ENCODE data around the gene CYP8B1. TPM values are rescaled to one million over a fixed set of nuclear protein-coding genes. Genes with fewer than 3 reads are reported as not detected.
A peak's percentile ranks its signal among the peaks of the same experiment; 100 is the strongest.

CYP8B1 gene
- total RNA-seq, 2 donors from 2014 or later, result not detected

- no peaks in the 10 kb centered on the region for H3K27me3 ChIP-seq (replicated peaks; ENCODE audit: insufficient read depth)
- H3K4me3 ChIP-seq, result peak overlapping the region; percentile 48 to 51
- DNase-seq (ENCODE audit: low spot score), result no peak
- WGBS, result 73% methylated on average over 4 of the region's 4 CpGs
- intact Hi-C loops (cut with DNase I), result no loop called here
- TF ChIP-seq CTCF (IDR thresholded peaks at IDR 0.05) (no peak), POLR2AphosphoS5 (IDR thresholded peaks at IDR 0.05) (no peak), POLR2A (IDR thresholded peaks at IDR 0.05) (no peak)
- H3K4me1 ChIP-seq (replicated peaks), result peaks cover 3% of the 10 kb centered on the region
- no peaks in the 10 kb centered on the region for H3K9me3 ChIP-seq
- H3K27ac ChIP-seq, result no peak overlapping the region
- peaks cover 0 to 3% of the 10 kb centered on the region in 2 donors for H3K36me3 ChIP-seq
These were observed 31.1 kb upstream of the CYP8B1 start for GRCh38 chr3:42906848-42907183.

GRCh38 chr3:42906070-42906847, 30.6 kb upstream of the CYP8B1 start, which contains the start of gene ZNF662:
TSS of gene ZNF662 (plus strand) at chr3:42906142. CDS start at chr3:42908115, 1,973 bp downstream.
- no peaks in the 10 kb centered on the region for H3K9me3 ChIP-seq
- peak within 1 kb of the TSS; percentile 57 to 63 for H3K27ac ChIP-seq
- intact Hi-C loops (cut with DNase I), result no loop called here
- no peak for TF ChIP-seq POLR2A (IDR thresholded peaks at IDR 0.05)
- no peak for TF ChIP-seq POLR2AphosphoS5 (IDR thresholded peaks at IDR 0.05)
- no peak for TF ChIP-seq CTCF (IDR thresholded peaks at IDR 0.05)
- H3K36me3 ChIP-seq, result no peaks in the 10 kb centered on the region
- DNase-seq (ENCODE audit: low spot score), result peak; percentile 18
- H3K4me3 ChIP-seq, result peak within 1 kb of the TSS; percentile 48 to 51
- WGBS, result 1% methylated on average over 40 of the region's 59 CpGs
- peaks cover 3% of the 10 kb centered on the region for H3K4me1 ChIP-seq (replicated peaks)
- no peaks in the 10 kb centered on the region for H3K27me3 ChIP-seq (replicated peaks; ENCODE audit: insufficient read depth)

DNA sequence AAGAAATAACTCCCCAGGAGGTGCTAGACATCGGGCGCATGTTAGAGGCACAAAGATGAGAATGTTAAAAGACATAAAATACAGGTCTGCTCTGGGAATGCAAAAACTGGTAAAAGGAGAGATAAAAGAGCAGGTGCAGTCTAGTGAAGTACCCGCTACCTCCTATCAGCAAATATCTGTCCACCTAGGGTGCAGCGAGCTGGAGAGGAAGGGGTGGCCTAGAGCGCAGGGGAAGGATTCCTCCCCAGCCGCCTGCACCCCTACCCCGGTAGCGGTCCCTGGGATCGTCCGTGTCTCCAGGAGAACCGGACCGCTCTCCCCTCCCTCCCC, 30.0 kb upstream of the CYP8B1 start:
- Histone ChIP-seq H3K36me3 (no peaks in the 10 kb centered on the region), H3K27ac (peak overlapping the region; percentile 57 to 63), H3K4me1 (replicated peaks) (peaks cover 3% of the 10 kb centered on the region), H3K9me3 (no peaks in the 10 kb centered on the region), H3K27me3 (replicated peaks; ENCODE audit: insufficient read depth) (no peaks in the 10 kb centered on the region), H3K4me3 (peak overlapping the region; percentile 48 to 51)
- TF ChIP-seq POLR2A (IDR thresholded peaks at IDR 0.05) (no peak), POLR2AphosphoS5 (IDR thresholded peaks at IDR 0.05) (no peak), CTCF (IDR thresholded peaks at IDR 0.05) (no peak)
- intact Hi-C loops (cut with DNase I), result no loop called here
- DNase-seq (ENCODE audit: low spot score), result no peak
- WGBS, result 3% methylated on average over 12 of the region's 12 CpGs

DNA sequence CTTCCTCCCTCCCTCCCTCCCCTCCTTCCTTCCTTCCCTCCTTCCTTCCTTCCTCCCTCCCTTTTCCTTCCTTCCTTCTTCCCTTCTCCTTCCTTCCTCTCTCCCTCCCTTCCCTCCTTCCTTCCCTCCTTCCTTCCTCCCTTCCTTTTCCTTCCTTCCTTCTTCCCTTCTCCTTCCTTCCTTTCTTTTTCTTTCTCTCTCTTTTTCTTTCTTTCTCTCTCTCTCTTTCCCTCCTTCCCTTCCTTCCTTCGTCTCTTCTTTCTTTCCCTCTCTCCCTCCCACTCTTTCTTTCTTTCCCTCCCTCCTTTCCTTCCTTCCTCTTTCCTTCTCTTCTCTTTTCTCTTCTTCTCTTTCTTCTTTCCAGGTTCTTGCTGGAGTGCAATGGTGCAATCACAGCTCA, 28.4 kb upstream of the CYP8B1 start:
- no peak for DNase-seq (ENCODE audit: low spot score)
- Histone ChIP-seq H3K27me3 (replicated peaks; ENCODE audit: insufficient read depth) (no peaks in the 10 kb centered on the region), H3K27ac (no peak overlapping the region), H3K4me3 (no peak overlapping the region), H3K4me1 (replicated peaks) (peaks cover 3% of the 10 kb centered on the region), H3K36me3 (no peaks in the 10 kb centered on the region), H3K9me3 (no peaks in the 10 kb centered on the region)
- no peak for TF ChIP-seq CTCF (IDR thresholded peaks at IDR 0.05)
- no peak for TF ChIP-seq POLR2AphosphoS5 (IDR thresholded peaks at IDR 0.05)
- no peak for TF ChIP-seq POLR2A (IDR thresholded peaks at IDR 0.05)
- 96% methylated on average over 1 of the region's 1 CpG for WGBS
- intact Hi-C loops (cut with DNase I), result no loop called here

DNA sequence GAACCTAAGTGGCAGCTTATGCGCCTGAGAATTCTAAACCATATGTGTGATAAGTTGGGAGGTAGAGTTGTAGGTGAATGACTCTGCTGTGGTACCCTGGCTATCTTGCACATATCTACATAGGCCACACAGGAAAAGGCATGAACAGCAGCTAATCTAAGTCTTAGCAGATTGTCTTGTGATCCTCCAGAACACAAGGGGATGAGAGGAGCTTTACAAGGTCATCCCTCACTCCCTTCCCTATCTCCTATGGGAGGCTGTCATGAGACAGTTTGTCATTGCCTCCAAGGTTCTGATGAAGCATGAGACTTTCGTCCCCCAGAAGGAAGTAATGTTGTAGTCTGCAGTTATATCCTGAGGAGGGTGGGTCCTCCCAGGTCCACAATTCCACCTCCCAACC, 26.6 kb upstream of the CYP8B1 start:
- Histone ChIP-seq H3K36me3 (no peaks in the 10 kb centered on the region), H3K4me1 (replicated peaks) (peaks cover 3% of the 10 kb centered on the region), H3K9me3 (no peaks in the 10 kb centered on the region), H3K27ac (no peak overlapping the region), H3K27me3 (replicated peaks; ENCODE audit: insufficient read depth) (no peaks in the 10 kb centered on the region), H3K4me3 (no peak overlapping the region)
- WGBS, result 67% methylated on average over 2 of the region's 2 CpGs
- intact Hi-C loops (cut with DNase I), result no loop called here
- no peak for DNase-seq (ENCODE audit: low spot score)
- no peak for TF ChIP-seq CTCF (IDR thresholded peaks at IDR 0.05)
- no peak for TF ChIP-seq POLR2A (IDR thresholded peaks at IDR 0.05)
- no peak for TF ChIP-seq POLR2AphosphoS5 (IDR thresholded peaks at IDR 0.05)

All from prostate gland (tissue), 2 donors.